Measurements from ENCODE around the gene TCERG1L. TPM values are rescaled to one million over a fixed set of nuclear protein-coding genes. Genes with fewer than 3 reads are reported as not detected.

The TCERG1L gene
- total and polyA plus RNA-seq, 2 experiments from 2014 or later, result 0.47 to 0.73 TPM

- 83% methylated on average over 19 of the region's 19 CpGs for WGBS (ENCODE audit: low lambda C conversion rate, missing lambda C conversion rate)
- Histone ChIP-seq H3K36me3 (replicated peaks; ENCODE audit: insufficient read depth, low read depth) (no peaks in the 10 kb centered on the region), H3K4me1 (ENCODE audit: insufficient read depth) (no peaks in the 10 kb centered on the region), H3K4me2 (no peak overlapping the region), H2AFZ (no peak overlapping the region), H3K27ac (no peak overlapping the region), H3K27me3 (no peaks in the 10 kb centered on the region), H4K20me1 (ENCODE audit: insufficient read depth, poor library complexity, severe bottlenecking) (no peaks in the 10 kb centered on the region), H3K9me3 (ENCODE audit: low read depth) (no peaks in the 10 kb centered on the region), H3K9me2 (replicated peaks; ENCODE audit: insufficient read depth) (no peaks in the 10 kb centered on the region), H3K4me3 (no peak overlapping the region), H3K79me2 (no peaks in the 10 kb centered on the region)
- TF ChIP-seq EZH2 (IDR thresholded peaks at IDR 0.05; ENCODE audit: borderline replicate concordance) (no peak), CTCF (IDR thresholded peaks at IDR 0.05; ENCODE audit: poor library complexity) (no peak), EZH2phosphoT487 (IDR thresholded peaks at IDR 0.05; ENCODE audit: low read depth, severe bottlenecking, unreplicated experiment) (no peak)
- DNase-seq (ENCODE audit: low spot score), result no peak
Measured at GRCh38 chr10:131231323-131231964, 80.1 kb downstream of the TCERG1L start.

GRCh38 chr10:131230641-131231322 lies 80.7 kb downstream of the TCERG1L start:
- Histone ChIP-seq H3K27me3 (no peaks in the 10 kb centered on the region), H3K4me3 (no peak overlapping the region), H3K9me3 (ENCODE audit: low read depth) (no peaks in the 10 kb centered on the region), H3K79me2 (no peaks in the 10 kb centered on the region), H4K20me1 (ENCODE audit: insufficient read depth, poor library complexity, severe bottlenecking) (no peaks in the 10 kb centered on the region), H2AFZ (no peak overlapping the region), H3K4me1 (ENCODE audit: insufficient read depth) (no peaks in the 10 kb centered on the region), H3K9me2 (replicated peaks; ENCODE audit: insufficient read depth) (no peaks in the 10 kb centered on the region), H3K27ac (no peak overlapping the region), H3K36me3 (replicated peaks; ENCODE audit: insufficient read depth, low read depth) (no peaks in the 10 kb centered on the region), H3K4me2 (no peak overlapping the region)
- no peak for DNase-seq (ENCODE audit: low spot score)
- TF ChIP-seq EZH2 (IDR thresholded peaks at IDR 0.05; ENCODE audit: borderline replicate concordance), result no peak
- TF ChIP-seq CTCF (IDR thresholded peaks at IDR 0.05; ENCODE audit: poor library complexity), result no peak
- no peak for TF ChIP-seq EZH2phosphoT487 (IDR thresholded peaks at IDR 0.05; ENCODE audit: low read depth, severe bottlenecking, unreplicated experiment)
- WGBS (ENCODE audit: low lambda C conversion rate, missing lambda C conversion rate), result 84% methylated on average over 15 of the region's 15 CpGs

GRCh38 chr10:131230166-131230565 lies 81.4 kb downstream of the TCERG1L start:
- WGBS (ENCODE audit: low lambda C conversion rate, missing lambda C conversion rate), result 88% methylated on average over 17 of the region's 17 CpGs
- H3K27me3 ChIP-seq, result no peaks in the 10 kb centered on the region

More at GRCh38 chr10:131230166-131230565, 81.4 kb downstream of the TCERG1L start:
- no peak for DNase-seq (ENCODE audit: low spot score)
- no peaks in the 10 kb centered on the region for H3K36me3 ChIP-seq (replicated peaks; ENCODE audit: insufficient read depth, low read depth)
- H3K4me2 ChIP-seq, result no peak overlapping the region
- no peaks in the 10 kb centered on the region for H4K20me1 ChIP-seq (ENCODE audit: insufficient read depth, poor library complexity, severe bottlenecking)
- no peaks in the 10 kb centered on the region for H3K9me2 ChIP-seq (replicated peaks; ENCODE audit: insufficient read depth)
- TF ChIP-seq EZH2phosphoT487 (IDR thresholded peaks at IDR 0.05; ENCODE audit: low read depth, severe bottlenecking, unreplicated experiment) (no peak), CTCF (IDR thresholded peaks at IDR 0.05; ENCODE audit: poor library complexity) (no peak), EZH2 (IDR thresholded peaks at IDR 0.05; ENCODE audit: borderline replicate concordance) (no peak)
- H3K4me1 ChIP-seq (ENCODE audit: insufficient read depth), result no peaks in the 10 kb centered on the region
- no peak overlapping the region for H2AFZ ChIP-seq
- no peak overlapping the region for H3K4me3 ChIP-seq
- H3K9me3 ChIP-seq (ENCODE audit: low read depth), result no peaks in the 10 kb centered on the region
- no peaks in the 10 kb centered on the region for H3K79me2 ChIP-seq
- H3K27ac ChIP-seq, result no peak overlapping the region
